Measurements from ENCODE around the gene TEC.

DNA sequence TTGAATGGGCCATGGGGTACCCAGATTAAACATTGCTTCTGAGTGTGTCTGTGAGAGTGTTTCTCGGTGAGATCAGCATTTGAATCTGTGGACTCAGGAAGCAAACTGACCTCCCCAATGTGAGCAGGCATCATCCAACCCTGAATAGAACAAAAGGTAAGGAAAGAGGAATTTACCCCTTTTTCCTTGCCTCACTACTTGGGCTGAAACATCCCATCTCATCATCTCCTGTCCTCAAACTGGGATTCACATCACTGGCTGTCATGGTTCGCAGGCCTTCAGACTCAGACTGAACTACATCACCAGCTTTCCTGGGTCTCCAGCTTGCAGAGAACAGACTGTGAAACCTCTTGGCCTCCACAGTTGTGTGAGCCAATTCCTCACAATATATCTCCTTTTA, 47.1 kb downstream of the TEC start:
- TF ChIP-seq, protein P1, sequence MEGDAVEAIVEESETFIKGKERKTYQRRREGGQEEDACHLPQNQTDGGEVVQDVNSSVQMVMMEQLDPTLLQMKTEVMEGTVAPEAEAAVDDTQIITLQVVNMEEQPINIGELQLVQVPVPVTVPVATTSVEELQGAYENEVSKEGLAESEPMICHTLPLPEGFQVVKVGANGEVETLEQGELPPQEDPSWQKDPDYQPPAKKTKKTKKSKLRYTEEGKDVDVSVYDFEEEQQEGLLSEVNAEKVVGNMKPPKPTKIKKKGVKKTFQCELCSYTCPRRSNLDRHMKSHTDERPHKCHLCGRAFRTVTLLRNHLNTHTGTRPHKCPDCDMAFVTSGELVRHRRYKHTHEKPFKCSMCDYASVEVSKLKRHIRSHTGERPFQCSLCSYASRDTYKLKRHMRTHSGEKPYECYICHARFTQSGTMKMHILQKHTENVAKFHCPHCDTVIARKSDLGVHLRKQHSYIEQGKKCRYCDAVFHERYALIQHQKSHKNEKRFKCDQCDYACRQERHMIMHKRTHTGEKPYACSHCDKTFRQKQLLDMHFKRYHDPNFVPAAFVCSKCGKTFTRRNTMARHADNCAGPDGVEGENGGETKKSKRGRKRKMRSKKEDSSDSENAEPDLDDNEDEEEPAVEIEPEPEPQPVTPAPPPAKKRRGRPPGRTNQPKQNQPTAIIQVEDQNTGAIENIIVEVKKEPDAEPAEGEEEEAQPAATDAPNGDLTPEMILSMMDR (conservative IDR thresholded peaks at IDR 0.05; ENCODE audit: low read depth in 2 of 2): no peak
- no peak for TF ChIP-seq EZH2phosphoT487 (IDR thresholded peaks at IDR 0.05; ENCODE audit: unreplicated experiment)
- TF ChIP-seq, protein P2, sequence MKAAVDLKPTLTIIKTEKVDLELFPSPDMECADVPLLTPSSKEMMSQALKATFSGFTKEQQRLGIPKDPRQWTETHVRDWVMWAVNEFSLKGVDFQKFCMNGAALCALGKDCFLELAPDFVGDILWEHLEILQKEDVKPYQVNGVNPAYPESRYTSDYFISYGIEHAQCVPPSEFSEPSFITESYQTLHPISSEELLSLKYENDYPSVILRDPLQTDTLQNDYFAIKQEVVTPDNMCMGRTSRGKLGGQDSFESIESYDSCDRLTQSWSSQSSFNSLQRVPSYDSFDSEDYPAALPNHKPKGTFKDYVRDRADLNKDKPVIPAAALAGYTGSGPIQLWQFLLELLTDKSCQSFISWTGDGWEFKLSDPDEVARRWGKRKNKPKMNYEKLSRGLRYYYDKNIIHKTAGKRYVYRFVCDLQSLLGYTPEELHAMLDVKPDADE (IDR thresholded peaks at IDR 0.05): no peak
- TF ChIP-seq CREB1 (CRISPR knock-in tag; IDR thresholded peaks at IDR 0.05; ENCODE audit: low read depth): no peak
- no peak for TF ChIP-seq POLR2AphosphoS5 (IDR thresholded peaks at IDR 0.05; ENCODE audit: low read depth)
- TF ChIP-seq, protein P3, sequence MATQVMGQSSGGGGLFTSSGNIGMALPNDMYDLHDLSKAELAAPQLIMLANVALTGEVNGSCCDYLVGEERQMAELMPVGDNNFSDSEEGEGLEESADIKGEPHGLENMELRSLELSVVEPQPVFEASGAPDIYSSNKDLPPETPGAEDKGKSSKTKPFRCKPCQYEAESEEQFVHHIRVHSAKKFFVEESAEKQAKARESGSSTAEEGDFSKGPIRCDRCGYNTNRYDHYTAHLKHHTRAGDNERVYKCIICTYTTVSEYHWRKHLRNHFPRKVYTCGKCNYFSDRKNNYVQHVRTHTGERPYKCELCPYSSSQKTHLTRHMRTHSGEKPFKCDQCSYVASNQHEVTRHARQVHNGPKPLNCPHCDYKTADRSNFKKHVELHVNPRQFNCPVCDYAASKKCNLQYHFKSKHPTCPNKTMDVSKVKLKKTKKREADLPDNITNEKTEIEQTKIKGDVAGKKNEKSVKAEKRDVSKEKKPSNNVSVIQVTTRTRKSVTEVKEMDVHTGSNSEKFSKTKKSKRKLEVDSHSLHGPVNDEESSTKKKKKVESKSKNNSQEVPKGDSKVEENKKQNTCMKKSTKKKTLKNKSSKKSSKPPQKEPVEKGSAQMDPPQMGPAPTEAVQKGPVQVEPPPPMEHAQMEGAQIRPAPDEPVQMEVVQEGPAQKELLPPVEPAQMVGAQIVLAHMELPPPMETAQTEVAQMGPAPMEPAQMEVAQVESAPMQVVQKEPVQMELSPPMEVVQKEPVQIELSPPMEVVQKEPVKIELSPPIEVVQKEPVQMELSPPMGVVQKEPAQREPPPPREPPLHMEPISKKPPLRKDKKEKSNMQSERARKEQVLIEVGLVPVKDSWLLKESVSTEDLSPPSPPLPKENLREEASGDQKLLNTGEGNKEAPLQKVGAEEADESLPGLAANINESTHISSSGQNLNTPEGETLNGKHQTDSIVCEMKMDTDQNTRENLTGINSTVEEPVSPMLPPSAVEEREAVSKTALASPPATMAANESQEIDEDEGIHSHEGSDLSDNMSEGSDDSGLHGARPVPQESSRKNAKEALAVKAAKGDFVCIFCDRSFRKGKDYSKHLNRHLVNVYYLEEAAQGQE (IDR thresholded peaks at IDR 0.05; ENCODE audit: unreplicated experiment): no peak
- no peak for TF ChIP-seq EZH2 (IDR thresholded peaks at IDR 0.05; ENCODE audit: low read depth, unreplicated experiment)
